ENCODE data around the gene BATF. TPM values are rescaled to one million over a fixed set of nuclear protein-coding genes. Genes with fewer than 3 reads are reported as not detected.

The BATF gene
- total RNA-seq, 2 experiments from 2014 or later, result 0.98 to 1.5 TPM

- no peaks in the 10 kb centered on the region for H3K79me2 ChIP-seq (ENCODE audit: insufficient read depth, low read depth, low read length)
- CTCF ChIA-PET (ENCODE audit: unreplicated experiment), result no interaction called here
- POLR2A ChIA-PET, result interaction anchor here (1.2 kb wide), 1 partner anchor 42 kb away, joined by 5 read pairs; no protein-coding TSS in a partner anchor
These were observed 39.9 kb upstream of the BATF start for GRCh38 chr14:75482366-75482765.

GRCh38 chr14:75484711-75485429, 37.4 kb upstream of the BATF start:
- no peak overlapping the region for H2AFZ ChIP-seq (ENCODE audit: low read length)
- H3K79me2 ChIP-seq (ENCODE audit: insufficient read depth, low read depth, low read length), result no peaks in the 10 kb centered on the region
- H3K9me2 ChIP-seq (ENCODE audit: insufficient read depth, low read length), result no peaks in the 10 kb centered on the region
- no peaks in the 10 kb centered on the region for H4K20me1 ChIP-seq (ENCODE audit: insufficient read depth, low read length)
- H3K27ac ChIP-seq (ENCODE audit: low read depth, low read length, poor library complexity, severe bottlenecking), result no peak overlapping the region
- POLR2A ChIA-PET, result interaction anchor here (0.5 to 1.4 kb wide), 3 partner anchors 10 to 358 kb away, joined by 3 read pairs; no protein-coding TSS in a partner anchor
- peaks cover 50% of the 10 kb centered on the region for H3K4me1 ChIP-seq (ENCODE audit: insufficient read depth, low read length, poor library complexity, severe bottlenecking)
- H3K36me3 ChIP-seq (ENCODE audit: insufficient read depth, low read length), result peaks cover 8% of the 10 kb centered on the region; the same call in 1 of the 2 replicates
- CTCF ChIA-PET (ENCODE audit: unreplicated experiment), result interaction anchor here (0.5 kb wide), 1 partner anchor 56 kb away, joined by 9 read pairs; no protein-coding TSS in a partner anchor
- no peak for TF ChIP-seq CTCF (conservative IDR thresholded peaks at IDR 0.05; ENCODE audit: low read length)
- TF ChIP-seq EZH2phosphoT487 (IDR thresholded peaks at IDR 0.05; ENCODE audit: borderline replicate concordance, low read depth, low read length), result no peak
- 0 out of 2 replicates have a peak, but pooled peaks cover 9% of the 10 kb centered on the region for H3K9me3 ChIP-seq (ENCODE audit: low read length)
- H3K4me3 ChIP-seq (ENCODE audit: low read depth, low read length, poor library complexity, severe bottlenecking), result no peak overlapping the region
- intact Hi-C loops (cut with micrococcal nuclease; ENCODE audit: unreplicated experiment), result no loop called here
- DNase-seq (ENCODE audit: low spot score), result no peak
- no peak overlapping the region for H3K4me2 ChIP-seq (ENCODE audit: low read length)
- no TSS peak for BruUV-seq (replicated peaks)

More at GRCh38 chr14:75482366-75482765, 39.9 kb upstream of the BATF start:
- no peak for DNase-seq (ENCODE audit: low spot score)
- Histone ChIP-seq H3K4me3 (ENCODE audit: low read depth, low read length, poor library complexity, severe bottlenecking) (no peak overlapping the region), H3K27ac (ENCODE audit: low read depth, low read length, poor library complexity, severe bottlenecking) (no peak overlapping the region), H3K4me1 (ENCODE audit: insufficient read depth, low read length, poor library complexity, severe bottlenecking) (peaks cover 59% of the 10 kb centered on the region), H2AFZ (ENCODE audit: low read length) (no peak overlapping the region), H4K20me1 (ENCODE audit: insufficient read depth, low read length) (no peaks in the 10 kb centered on the region), H3K4me2 (ENCODE audit: low read length) (no peak overlapping the region), H3K36me3 (ENCODE audit: insufficient read depth, low read length) (peaks cover 8% of the 10 kb centered on the region; the same call in 1 of the 2 replicates), H3K9me3 (ENCODE audit: low read length) (0 out of 2 replicates have a peak, but pooled peaks cover 9% of the 10 kb centered on the region), H3K9me2 (ENCODE audit: insufficient read depth, low read length) (no peaks in the 10 kb centered on the region)
- intact Hi-C loops (cut with micrococcal nuclease; ENCODE audit: unreplicated experiment), result no loop called here
- no TSS peak for BruUV-seq (replicated peaks)
- TF ChIP-seq EZH2phosphoT487 (IDR thresholded peaks at IDR 0.05; ENCODE audit: borderline replicate concordance, low read depth, low read length) (no peak), CTCF (conservative IDR thresholded peaks at IDR 0.05; ENCODE audit: low read length) (no peak)
